ENCODE data around the gene NIPAL3. TPM values are rescaled to one million over a fixed set of nuclear protein-coding genes. Genes with fewer than 3 reads are reported as not detected.

NIPAL3 gene
- total RNA-seq, 1 donor: 31.8 TPM

- no peaks in the 10 kb centered on the region for H3K27me3 ChIP-seq (ENCODE audit: insufficient read depth, low read length)
- peak overlapping the region; percentile 0 for H2AFZ ChIP-seq (ENCODE audit: low read length)
- H3K79me2 ChIP-seq (ENCODE audit: insufficient read depth, low read length): peaks cover 15% of the 10 kb centered on the region
Observed at GRCh38 chr1:24418898-24419628, 3.5 kb downstream of the NIPAL3 start.

DNA sequence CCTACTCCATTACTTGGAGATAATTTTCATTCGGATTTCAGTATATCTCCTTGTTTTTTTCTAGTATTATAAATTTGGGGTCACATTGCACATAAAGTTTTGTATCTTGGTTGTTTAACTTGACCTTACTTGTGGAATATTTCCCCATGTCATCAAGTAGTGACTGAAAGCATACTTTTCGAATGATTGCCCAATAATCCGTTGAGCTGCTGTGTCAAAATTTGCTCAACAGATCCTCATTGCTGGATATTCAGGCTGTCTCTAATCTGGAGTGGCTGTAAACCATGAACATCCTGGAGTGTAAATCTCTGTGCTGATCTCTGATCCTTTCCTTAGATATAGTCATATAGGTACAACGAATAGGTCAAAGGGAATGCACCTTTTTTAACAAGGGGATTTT, 4.9 kb downstream of the NIPAL3 start:
- no peak for TF ChIP-seq CTCF (IDR thresholded peaks at IDR 0.05; ENCODE audit: extremely low read depth, low read depth, low read length)
- Histone ChIP-seq H3K4me1 (ENCODE audit: insufficient read depth, low read length) (peaks cover 32% of the 10 kb centered on the region), H2AFZ (ENCODE audit: low read length) (no peak overlapping the region), H3K27me3 (ENCODE audit: insufficient read depth, low read length) (no peaks in the 10 kb centered on the region), H3K9me3 (ENCODE audit: low read depth, low read length) (no peaks in the 10 kb centered on the region), H3K4me2 (ENCODE audit: insufficient read depth, low read length) (no peak overlapping the region), H3K27ac (ENCODE audit: low read depth, low read length) (no peak overlapping the region), H3K36me3 (ENCODE audit: insufficient read depth, low read length) (peaks cover 25% of the 10 kb centered on the region), H3K4me3 (ENCODE audit: insufficient read depth, low read length) (no peak overlapping the region), H4K20me1 (ENCODE audit: insufficient read depth, low read length) (no peaks in the 10 kb centered on the region), H3K79me2 (ENCODE audit: insufficient read depth, low read length) (peaks cover 15% of the 10 kb centered on the region)
- no peak for DNase-seq (ENCODE audit: insufficient read length, low spot score, missing footprints)

More at GRCh38 chr1:24418898-24419628, 3.5 kb downstream of the NIPAL3 start:
- TF ChIP-seq CTCF (IDR thresholded peaks at IDR 0.05; ENCODE audit: extremely low read depth, low read depth, low read length): no peak
- no peaks in the 10 kb centered on the region for H4K20me1 ChIP-seq (ENCODE audit: insufficient read depth, low read length)
- no peak overlapping the region for H3K4me2 ChIP-seq (ENCODE audit: insufficient read depth, low read length)
- no peaks in the 10 kb centered on the region for H3K9me3 ChIP-seq (ENCODE audit: low read depth, low read length)
- H3K4me3 ChIP-seq (ENCODE audit: insufficient read depth, low read length): no peak overlapping the region
- no peak for DNase-seq (ENCODE audit: insufficient read length, low spot score, missing footprints)
- peaks cover 36% of the 10 kb centered on the region for H3K4me1 ChIP-seq (ENCODE audit: insufficient read depth, low read length)
- peaks cover 25% of the 10 kb centered on the region for H3K36me3 ChIP-seq (ENCODE audit: insufficient read depth, low read length)
- peak overlapping the region; percentile 90 for H3K27ac ChIP-seq (ENCODE audit: low read depth, low read length)

DNA sequence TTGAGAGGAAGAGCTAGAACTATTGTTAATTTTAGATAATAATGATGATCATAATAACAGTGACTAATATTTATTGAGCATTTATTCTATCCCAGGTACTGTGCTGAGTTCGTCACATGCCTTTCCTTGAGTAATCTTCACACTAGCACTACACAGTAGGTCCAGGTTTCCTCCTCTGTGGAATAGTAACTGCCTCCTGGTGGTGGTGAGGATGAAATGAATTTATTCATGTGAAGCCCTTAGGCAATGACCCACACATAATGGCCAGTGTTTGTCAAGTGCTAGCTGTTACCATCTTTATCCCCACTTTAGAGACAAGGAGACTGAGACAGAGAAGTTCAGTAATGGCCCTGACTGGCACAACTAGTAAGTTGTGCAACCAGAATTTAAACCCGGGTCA, 5.9 kb downstream of the NIPAL3 start:
- peak; percentile 25 for TF ChIP-seq CTCF (IDR thresholded peaks at IDR 0.05; ENCODE audit: extremely low read depth, low read depth, low read length)

DNA sequence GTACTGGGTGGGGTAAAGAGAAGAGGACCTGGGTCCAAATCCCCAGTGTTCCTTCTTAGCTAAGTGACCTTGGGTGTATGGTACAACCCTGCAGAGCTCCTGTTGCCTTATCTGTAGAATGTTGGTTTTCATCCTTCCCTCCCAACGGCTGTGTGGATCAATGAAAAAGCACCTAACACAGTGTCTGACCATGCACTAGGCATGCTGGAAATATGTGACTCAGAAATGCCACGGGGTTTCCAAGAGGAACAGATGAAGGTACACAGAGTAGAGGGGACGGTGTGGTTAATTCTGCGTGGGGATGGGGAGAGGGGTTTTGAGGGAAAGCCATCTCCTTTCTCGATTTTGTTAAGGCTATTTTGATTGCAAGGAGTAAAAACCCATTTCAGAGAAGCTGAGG, 8.6 kb downstream of the NIPAL3 start:
- Histone ChIP-seq H2AFZ (ENCODE audit: low read length) (no peak overlapping the region), H3K4me1 (ENCODE audit: insufficient read depth, low read length) (no peaks in the 10 kb centered on the region), H3K27me3 (ENCODE audit: insufficient read depth, low read length) (no peaks in the 10 kb centered on the region), H3K9me3 (ENCODE audit: low read depth, low read length) (no peaks in the 10 kb centered on the region), H3K4me2 (ENCODE audit: insufficient read depth, low read length) (no peak overlapping the region), H4K20me1 (ENCODE audit: insufficient read depth, low read length) (peaks cover 8% of the 10 kb centered on the region), H3K36me3 (ENCODE audit: insufficient read depth, low read length) (peaks cover 25% of the 10 kb centered on the region), H3K27ac (ENCODE audit: low read depth, low read length) (no peak overlapping the region), H3K79me2 (ENCODE audit: insufficient read depth, low read length) (no peaks in the 10 kb centered on the region), H3K4me3 (ENCODE audit: insufficient read depth, low read length) (no peak overlapping the region)
- no peak for TF ChIP-seq CTCF (IDR thresholded peaks at IDR 0.05; ENCODE audit: extremely low read depth, low read depth, low read length)
- DNase-seq (ENCODE audit: insufficient read length, low spot score, missing footprints): no peak

More for the DNA sequence above, 5.9 kb downstream of the NIPAL3 start:
- Histone ChIP-seq H3K36me3 (ENCODE audit: insufficient read depth, low read length) (peaks cover 25% of the 10 kb centered on the region), H4K20me1 (ENCODE audit: insufficient read depth, low read length) (peaks cover under 1% of the 10 kb centered on the region), H3K4me3 (ENCODE audit: insufficient read depth, low read length) (no peak overlapping the region), H2AFZ (ENCODE audit: low read length) (no peak overlapping the region), H3K4me2 (ENCODE audit: insufficient read depth, low read length) (no peak overlapping the region), H3K79me2 (ENCODE audit: insufficient read depth, low read length) (peaks cover 13% of the 10 kb centered on the region), H3K4me1 (ENCODE audit: insufficient read depth, low read length) (peaks cover 25% of the 10 kb centered on the region), H3K27ac (ENCODE audit: low read depth, low read length) (no peak overlapping the region), H3K27me3 (ENCODE audit: insufficient read depth, low read length) (no peaks in the 10 kb centered on the region), H3K9me3 (ENCODE audit: low read depth, low read length) (no peaks in the 10 kb centered on the region)
- DNase-seq (ENCODE audit: insufficient read length, low spot score, missing footprints): no peak

Data from osteoblast (primary cell).